Hematopoietic multipotent progenitor cell treated with erythropoietin and hydrocortisone succinate and interleukin-3 and kit ligand, for 8 days (in vitro differentiated cells): ENCODE results near the gene NPAS3.

Source experiments
- DNase-seq: peaks from one replicate; pipeline ENCODE4 v3.0.0-alpha.2; 2015

The NPAS3 gene

GRCh38 chr14:33191855-33192254, 253.2 kb downstream of the NPAS3 start:
- DNase-seq, result no peak

GRCh38 chr14:33194551-33194950, 255.9 kb downstream of the NPAS3 start:
- DNase-seq, result no peak

- no peak for DNase-seq
These were observed 260.0 kb downstream of the NPAS3 start for GRCh38 chr14:33198684-33199083.

- no peak for DNase-seq
These were observed 262.4 kb downstream of the NPAS3 start for GRCh38 chr14:33201116-33201515.

GRCh38 chr14:33206981-33207380, 268.3 kb downstream of the NPAS3 start:
- DNase-seq, result no peak

- no peak for DNase-seq
These were observed 268.9 kb downstream of the NPAS3 start for GRCh38 chr14:33207467-33208017.

GRCh38 chr14:33210311-33210710, 271.6 kb downstream of the NPAS3 start:
- no peak for DNase-seq

GRCh38 chr14:33218026-33218425, 279.3 kb downstream of the NPAS3 start:
- no peak for DNase-seq

GRCh38 chr14:33219957-33220356, 281.3 kb downstream of the NPAS3 start:
- DNase-seq, result no peak

GRCh38 chr14:33229269-33229929, 290.7 kb downstream of the NPAS3 start:
- DNase-seq, result no peak

- no peak for DNase-seq
These were observed 291.3 kb downstream of the NPAS3 start for GRCh38 chr14:33230021-33230420.

GRCh38 chr14:33232031-33232430, 293.4 kb downstream of the NPAS3 start:
- no peak for DNase-seq

GRCh38 chr14:33237115-33237740, 298.5 kb downstream of the NPAS3 start:
- no peak for DNase-seq

GRCh38 chr14:33239465-33239864, 300.8 kb downstream of the NPAS3 start:
- no peak for DNase-seq

GRCh38 chr14:33240466-33240865, 301.8 kb downstream of the NPAS3 start:
- DNase-seq, result no peak

GRCh38 chr14:33241331-33241730, 302.7 kb downstream of the NPAS3 start:
- no peak for DNase-seq

GRCh38 chr14:33249233-33249820, 310.6 kb downstream of the NPAS3 start:
- no peak for DNase-seq

- DNase-seq, result no peak
These were observed 312.3 kb downstream of the NPAS3 start for GRCh38 chr14:33250963-33251362.

- no peak for DNase-seq
These were observed 315.7 kb downstream of the NPAS3 start for GRCh38 chr14:33254342-33254741.

- DNase-seq, result no peak
These were observed 316.2 kb downstream of the NPAS3 start for GRCh38 chr14:33254861-33255395.

GRCh38 chr14:33257796-33258195, 319.1 kb downstream of the NPAS3 start:
- no peak for DNase-seq

- DNase-seq, result no peak
These were observed 321.1 kb downstream of the NPAS3 start for GRCh38 chr14:33259764-33260163.

GRCh38 chr14:33271216-33271615, 332.5 kb downstream of the NPAS3 start:
- DNase-seq, result no peak

- DNase-seq, result no peak
These were observed 333.2 kb downstream of the NPAS3 start for GRCh38 chr14:33271891-33272290.
